CD4-positive, alpha-beta T cell treated with Interleukin-15 for 4 hours (primary cell): ENCODE data around the gene GSTT2B.
"Not testable (repeated sequence)": the region's sequence is repeated elsewhere in the genome, so short reads cannot be mapped to it uniquely, and the experiment has no call there.

ENCODE experiments used
- DNase-seq: peaks from one replicate; pipeline ENCODE4 v3.0.0-alpha.2; 2020; ENCODE audit warnings: low spot score

The GSTT2B gene

GRCh38 chr22:23940166-23940565, 20.8 kb downstream of the GSTT2B start:
- DNase-seq = not testable (repeated sequence)

GRCh38 chr22:23939017-23939357, 22.0 kb downstream of the GSTT2B start:
- DNase-seq = no peak

GRCh38 chr22:23938328-23939016, 22.5 kb downstream of the GSTT2B start:
- no peak for DNase-seq

GRCh38 chr22:23926561-23926960, 34.4 kb downstream of the GSTT2B start:
- no peak for DNase-seq

GRCh38 chr22:23925020-23925606, 35.9 kb downstream of the GSTT2B start:
- no peak for DNase-seq

- no peak for DNase-seq
Observed at GRCh38 chr22:23922921-23923320, 38.1 kb downstream of the GSTT2B start.

GRCh38 chr22:23921586-23922201, 39.3 kb downstream of the GSTT2B start:
- DNase-seq = not testable (repeated sequence)

- DNase-seq = not testable (repeated sequence)
Observed at GRCh38 chr22:23920267-23920611, 40.8 kb downstream of the GSTT2B start.

- DNase-seq = no peak
Observed at GRCh38 chr22:23915290-23915689, 45.7 kb downstream of the GSTT2B start.

GRCh38 chr22:23913661-23914353, 47.2 kb downstream of the GSTT2B start:
- DNase-seq = peak; percentile 98

GRCh38 chr22:23913306-23913660, 47.7 kb downstream of the GSTT2B start:
- DNase-seq = no peak

GRCh38 chr22:23912293-23912903, 48.6 kb downstream of the GSTT2B start:
- DNase-seq = no peak

GRCh38 chr22:23911318-23911980, 49.5 kb downstream of the GSTT2B start:
- DNase-seq = no peak

GRCh38 chr22:23910496-23911190, 50.4 kb downstream of the GSTT2B start:
- DNase-seq = no peak

- DNase-seq = no peak
Observed at GRCh38 chr22:23909296-23909898, 51.6 kb downstream of the GSTT2B start.

- DNase-seq = no peak
Observed at GRCh38 chr22:23908587-23909205, 52.3 kb downstream of the GSTT2B start.

GRCh38 chr22:23907423-23907822, 53.6 kb downstream of the GSTT2B start:
- not testable (repeated sequence) for DNase-seq
